HG02938 (cell line): ENCODE measurements around the gene PDZRN4.
"Not testable (repeated sequence)": the region's sequence is repeated elsewhere in the genome, so short reads cannot be mapped to it uniquely, and the experiment has no call there.

ENCODE experiments used
- ATAC-seq: cut with Tn5 transposase; IDR thresholded peaks from one replicate; pipeline ENCODE4 v1.9.1; 2021; ENCODE audit warnings: mild to moderate bottlenecking, moderate library complexity; ENCODE audit not compliant: unreplicated experiment

PDZRN4 gene

DNA sequence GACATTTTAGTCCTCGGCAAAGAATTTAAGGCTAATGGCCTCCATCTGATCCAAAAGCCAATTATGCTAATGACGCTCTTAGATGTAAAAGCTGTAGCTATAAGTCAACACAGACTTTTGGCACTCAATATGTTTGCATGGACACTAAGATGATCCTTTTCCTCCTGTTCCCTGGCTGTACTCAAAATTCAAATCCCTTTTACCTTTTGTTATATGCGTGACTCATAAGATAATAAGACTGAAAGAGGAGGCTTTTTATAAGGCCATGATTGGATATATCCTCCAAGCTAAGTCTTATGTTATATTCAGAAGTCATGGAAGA, 89.8 kb downstream of the PDZRN4 start:
- ATAC-seq, result no peak

DNA sequence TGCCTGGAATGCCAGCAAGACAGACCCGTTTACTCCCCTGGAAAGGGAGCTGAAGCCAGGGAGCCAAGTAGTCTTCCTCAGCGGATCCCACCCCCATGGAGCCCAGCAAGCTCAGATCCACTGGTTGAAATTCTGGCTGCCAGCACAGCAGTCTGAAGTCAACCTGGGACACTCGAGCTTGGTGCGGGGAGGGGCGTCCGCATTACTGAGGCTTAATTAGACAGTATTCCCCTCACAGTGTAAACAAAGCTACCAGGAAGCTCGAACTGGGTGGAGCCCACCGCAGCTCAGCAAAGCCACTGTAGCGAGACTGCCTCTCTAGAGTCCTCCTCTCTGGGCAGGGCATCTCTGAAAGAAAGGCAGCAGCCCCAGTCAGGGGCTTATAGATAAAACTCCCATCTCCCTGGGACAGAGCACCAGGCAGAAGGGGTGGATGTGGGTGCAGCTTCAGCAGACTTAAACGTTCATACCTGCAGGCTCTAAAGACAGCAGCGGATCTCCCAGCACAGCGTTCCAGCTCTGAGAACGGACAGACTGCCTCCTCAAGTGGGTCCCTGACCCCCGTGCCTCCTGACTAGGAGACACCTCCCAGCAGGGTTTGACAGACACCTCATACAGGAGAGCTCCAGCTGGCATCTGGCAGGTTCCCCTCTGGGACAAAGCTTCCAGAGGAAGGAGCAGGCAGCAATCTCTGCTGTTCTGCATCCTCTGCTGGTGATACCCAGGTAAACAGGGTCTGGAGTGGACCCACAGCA, 92.4 kb downstream of the PDZRN4 start:
- not testable (repeated sequence) for ATAC-seq

GRCh38 chr12:41285470-41285869, 97.3 kb downstream of the PDZRN4 start:
- ATAC-seq, result not testable (repeated sequence)

DNA sequence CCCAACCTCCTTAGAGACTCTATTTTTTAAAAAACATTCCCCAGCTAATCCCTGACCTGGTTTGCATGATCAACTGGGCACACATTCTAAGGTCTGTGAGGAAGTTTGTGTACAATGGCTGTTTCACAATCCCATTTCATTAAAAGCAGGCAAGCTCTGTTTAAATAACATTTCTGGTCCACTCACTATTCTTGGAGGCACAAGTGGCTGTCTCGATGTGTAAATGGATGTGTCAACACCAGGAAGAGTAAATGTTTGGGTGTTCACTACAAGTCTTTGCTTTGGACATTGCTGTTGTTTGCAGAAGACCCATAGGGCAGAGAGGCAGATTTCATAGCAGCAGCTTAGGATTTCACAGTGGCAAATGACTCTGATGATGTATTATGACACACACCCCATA, 98.3 kb downstream of the PDZRN4 start:
- no peak for ATAC-seq

GRCh38 chr12:41287500-41288141, 99.5 kb downstream of the PDZRN4 start:
- no peak for ATAC-seq

DNA sequence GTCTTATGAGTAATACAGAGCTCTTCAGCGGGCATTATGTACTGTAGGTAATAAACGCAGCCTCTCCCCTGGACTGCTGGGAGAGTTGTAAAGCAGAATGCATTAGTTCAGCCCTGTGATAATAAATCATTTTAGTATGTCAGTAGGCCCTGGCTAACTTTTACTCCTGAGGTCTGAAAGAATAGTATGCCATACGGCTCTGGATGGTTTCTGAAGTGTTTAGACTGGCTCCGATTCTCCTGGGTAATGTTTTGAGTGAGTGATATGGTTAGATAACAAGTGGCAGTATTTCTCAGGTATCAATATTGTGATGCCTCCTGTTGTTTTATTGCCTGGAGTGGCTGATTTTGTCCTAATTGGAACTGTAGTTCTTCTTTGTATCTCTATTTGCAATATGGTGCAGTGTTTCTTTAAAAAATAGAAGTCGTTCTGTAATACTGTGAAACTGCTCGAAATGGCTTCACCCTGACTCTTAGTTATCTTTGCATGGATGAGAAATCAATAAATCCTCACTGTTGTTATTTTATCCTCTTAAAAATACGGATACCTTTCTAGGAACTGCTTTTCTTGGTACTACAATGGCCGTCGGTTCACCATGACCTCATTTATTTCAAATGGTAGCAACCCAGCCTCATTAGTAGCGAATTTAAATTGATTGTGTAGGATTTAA, 100.2 kb downstream of the PDZRN4 start:
- no peak for ATAC-seq

DNA sequence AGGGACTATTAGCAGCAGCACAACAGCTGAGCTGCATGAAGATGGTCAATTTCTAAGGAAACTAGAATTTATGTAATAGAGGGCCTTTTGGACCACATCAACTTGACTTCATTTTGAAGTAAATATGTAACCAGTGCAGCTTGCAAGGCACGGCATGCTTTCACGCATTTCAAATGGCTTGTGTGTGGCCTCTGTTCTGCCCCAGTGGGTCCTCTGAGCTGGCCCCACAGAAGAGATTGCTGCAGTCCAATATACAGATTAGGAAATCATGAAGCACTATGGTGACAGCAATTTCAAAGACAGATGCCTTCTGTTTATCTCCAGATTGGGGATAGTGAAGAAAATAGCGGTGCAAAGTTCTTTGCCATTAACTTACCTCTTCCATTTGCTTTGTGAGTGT, 101.4 kb downstream of the PDZRN4 start:
- no peak for ATAC-seq

- no peak for ATAC-seq
Measured at GRCh38 chr12:41293011-41293410, 104.9 kb downstream of the PDZRN4 start.

GRCh38 chr12:41293461-41293860, 105.3 kb downstream of the PDZRN4 start:
- no peak for ATAC-seq

GRCh38 chr12:41302979-41303403, 114.9 kb downstream of the PDZRN4 start:
- ATAC-seq, result no peak

- ATAC-seq, result no peak
Measured at GRCh38 chr12:41304526-41304925, 116.4 kb downstream of the PDZRN4 start.

- ATAC-seq, result no peak
Measured at GRCh38 chr12:41310367-41310766, 122.2 kb downstream of the PDZRN4 start.

GRCh38 chr12:41311883-41312282, 123.8 kb downstream of the PDZRN4 start:
- no peak for ATAC-seq

DNA sequence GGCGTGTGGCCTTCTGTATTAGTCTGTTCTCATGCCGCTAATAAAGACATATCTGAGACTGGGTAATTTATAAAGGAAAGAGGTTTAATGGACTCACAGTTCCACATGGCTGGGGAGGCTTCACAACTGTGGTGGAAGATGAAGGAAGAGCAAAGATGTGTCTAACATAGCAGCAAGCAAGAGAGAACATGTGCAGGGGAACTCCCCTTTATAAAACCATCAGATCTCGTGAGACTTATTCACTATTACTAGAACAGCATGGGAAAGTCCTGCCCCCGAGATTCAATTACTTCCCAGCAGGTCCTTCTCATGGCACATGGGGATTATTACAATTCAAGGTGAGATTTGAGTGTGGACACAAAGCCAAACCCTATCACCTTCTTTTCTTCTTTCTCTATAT, 124.3 kb downstream of the PDZRN4 start:
- ATAC-seq, result not testable (repeated sequence)

DNA sequence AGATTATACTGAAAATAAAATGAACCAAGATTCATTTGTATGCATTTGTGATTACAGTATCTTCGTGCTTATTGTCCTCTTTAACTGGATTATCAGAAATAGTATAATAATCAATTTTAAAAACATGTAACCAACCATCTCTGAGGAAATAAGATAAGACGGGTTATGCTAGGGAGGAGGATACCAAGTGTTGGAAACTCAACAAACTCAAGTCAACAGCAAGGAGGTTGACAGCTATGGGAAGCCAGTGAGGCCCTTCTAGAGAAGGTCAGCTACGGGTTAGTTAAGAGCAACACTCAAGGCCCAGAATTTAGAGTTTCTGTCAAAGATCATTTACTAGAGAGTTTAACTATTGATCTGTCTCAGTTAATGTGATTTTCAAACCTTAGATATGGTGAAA, 137.2 kb downstream of the PDZRN4 start:
- ATAC-seq, result no peak

DNA sequence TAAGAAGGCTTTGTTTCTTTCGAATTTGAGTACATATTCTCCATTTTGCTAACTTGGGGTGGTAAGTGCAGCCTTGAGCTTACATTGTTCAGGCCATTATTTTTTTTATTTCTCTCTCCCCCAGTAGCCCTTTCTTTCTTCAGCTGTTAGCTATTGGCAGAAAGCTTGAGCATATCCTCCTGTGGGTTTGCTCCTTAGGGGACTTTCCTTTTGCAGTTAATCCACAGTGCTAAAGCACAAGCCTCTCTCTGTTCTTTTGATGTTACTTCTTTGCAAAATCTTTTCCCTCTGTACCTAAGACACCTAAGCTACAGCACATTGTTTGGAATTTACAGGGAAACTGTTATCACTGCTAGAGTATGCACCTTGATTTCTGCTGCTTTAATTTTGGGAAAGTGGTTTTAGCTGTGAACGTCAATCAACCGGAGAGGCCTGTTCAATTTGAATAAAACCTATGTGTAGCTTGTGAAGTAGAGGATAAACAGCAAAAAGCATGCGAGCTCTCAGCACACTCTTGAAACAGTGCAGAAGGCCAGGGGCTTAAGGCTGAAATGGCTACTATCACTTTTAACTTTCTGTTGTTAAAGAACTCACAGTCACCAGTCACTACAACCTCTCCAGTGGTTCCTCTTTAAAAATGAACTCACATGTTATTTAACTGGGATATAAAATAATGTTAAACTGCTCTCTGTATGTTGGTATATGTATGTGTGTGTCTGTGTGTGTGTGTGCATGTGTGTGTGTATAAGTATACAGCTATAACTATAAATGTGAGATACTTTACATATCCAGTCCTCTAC, 139.2 kb downstream of the PDZRN4 start:
- ATAC-seq, result no peak

GRCh38 chr12:41333974-41334373, 145.9 kb downstream of the PDZRN4 start:
- ATAC-seq, result no peak

DNA sequence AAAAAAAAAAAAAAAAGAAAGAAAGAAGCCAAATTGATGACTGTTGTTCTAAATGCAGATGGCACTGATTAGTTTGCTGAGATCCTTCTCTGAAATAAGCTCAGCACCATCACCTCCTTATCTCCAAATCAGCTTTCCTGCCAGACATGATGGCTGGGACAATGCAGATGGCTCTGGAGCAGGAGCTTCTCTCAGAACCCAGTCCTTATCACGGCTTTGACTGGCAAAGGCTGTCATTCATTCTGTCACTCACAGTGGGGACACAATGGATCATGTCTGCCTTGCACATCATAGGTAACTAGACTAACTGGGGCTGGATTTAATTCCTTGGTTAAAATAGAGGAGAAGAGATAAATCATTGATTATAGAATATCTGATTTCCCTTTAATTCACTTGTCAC, 146.3 kb downstream of the PDZRN4 start:
- ATAC-seq, result no peak

- ATAC-seq, result no peak
Measured at GRCh38 chr12:41336041-41336549, 148.0 kb downstream of the PDZRN4 start.

DNA sequence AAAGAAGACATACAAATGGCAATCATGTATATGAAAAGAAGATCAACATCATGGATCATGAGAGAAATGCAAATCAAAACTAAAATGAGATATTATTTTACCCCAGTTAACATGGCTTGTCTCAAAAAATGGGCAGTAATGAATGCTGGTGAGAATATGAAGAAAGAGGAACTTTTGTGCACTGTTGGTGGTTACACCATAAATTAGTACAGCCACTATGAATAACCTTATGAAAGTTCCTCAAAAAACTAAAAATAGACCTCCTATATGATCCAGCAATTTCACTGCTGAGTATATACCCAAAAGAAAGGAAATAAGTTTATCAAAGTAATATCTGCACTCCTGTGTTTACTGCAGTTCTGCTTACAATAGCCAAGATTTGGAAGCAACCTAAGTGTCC, 151.7 kb downstream of the PDZRN4 start:
- no peak for ATAC-seq

- ATAC-seq, result no peak
Measured at GRCh38 chr12:41344776-41345470, 156.8 kb downstream of the PDZRN4 start.
